Lower lobe of right lung (tissue), 2 donors: Measurements from ENCODE around the gene CHID1. TPM values are rescaled to one million over a fixed set of nuclear protein-coding genes. Genes with fewer than 3 reads are reported as not detected.

ENCODE experiments used
- ATAC-seq, 2 donors: fragments of 200-7000 bp; cut with Tn5 transposase; one replicate each; pipeline ENCODE4 v1.9.1; 2020 to 2022; ENCODE audit warnings: mild to moderate bottlenecking in 2 of 2, moderate library complexity in 2 of 2
- DNase-seq: peaks from one replicate; pipeline ENCODE4 v3.0.0-alpha.2; 2020
- H3K27ac ChIP-seq: fragments of 200-600 bp; one replicate; pipeline ENCODE4 v1.8.0; 2022
- H3K27me3 ChIP-seq: fragments of 200-600 bp; one replicate; pipeline ENCODE4 v1.8.0; 2022; ENCODE audit warnings: low read depth
- H3K36me3 ChIP-seq: fragments of 200-600 bp; one replicate; pipeline ENCODE4 v1.8.0; 2022; ENCODE audit warnings: mild to moderate bottlenecking
- H3K4me1 ChIP-seq: fragments of 200-600 bp; one replicate; pipeline ENCODE4 v1.8.0; 2022
- H3K4me3 ChIP-seq: fragments of 200-600 bp; one replicate; pipeline ENCODE4 v1.8.0; 2022; ENCODE audit warnings: mild to moderate bottlenecking
- H3K9me3 ChIP-seq: fragments of 200-600 bp; one replicate; pipeline ENCODE4 v1.8.0; 2022
- intact Hi-C: fragments of 100-400 bp; cut with DNase I; formaldehyde crosslinking; loops from one replicate; pipeline ENCODE4 v1.11.0; 2022
- total RNA-seq: library from RNA; stranded (reverse); fragmentation: NEBNext Ultra II Directional; extraction: Animal tissue kit (Norgen Biotek cat#: 25700); gene quantifications from one replicate; pipeline ENCODE4 v1.2.1, GENCODE V29; 2021
- TF ChIP-seq, protein P1 (sequence below): fragments of 200-600 bp; IDR thresholded peaks from one replicate; pipeline ENCODE4 v1.8.0; 2022; ENCODE audit warnings: antibody characterized with exemption, mild to moderate bottlenecking
- donor health status: DM: no; HTN: yes; CAD: no; lungs with severe emphysema.

The CHID1 gene
- total RNA-seq, 1 donor from 2014 or later = 65.0 TPM

DNA sequence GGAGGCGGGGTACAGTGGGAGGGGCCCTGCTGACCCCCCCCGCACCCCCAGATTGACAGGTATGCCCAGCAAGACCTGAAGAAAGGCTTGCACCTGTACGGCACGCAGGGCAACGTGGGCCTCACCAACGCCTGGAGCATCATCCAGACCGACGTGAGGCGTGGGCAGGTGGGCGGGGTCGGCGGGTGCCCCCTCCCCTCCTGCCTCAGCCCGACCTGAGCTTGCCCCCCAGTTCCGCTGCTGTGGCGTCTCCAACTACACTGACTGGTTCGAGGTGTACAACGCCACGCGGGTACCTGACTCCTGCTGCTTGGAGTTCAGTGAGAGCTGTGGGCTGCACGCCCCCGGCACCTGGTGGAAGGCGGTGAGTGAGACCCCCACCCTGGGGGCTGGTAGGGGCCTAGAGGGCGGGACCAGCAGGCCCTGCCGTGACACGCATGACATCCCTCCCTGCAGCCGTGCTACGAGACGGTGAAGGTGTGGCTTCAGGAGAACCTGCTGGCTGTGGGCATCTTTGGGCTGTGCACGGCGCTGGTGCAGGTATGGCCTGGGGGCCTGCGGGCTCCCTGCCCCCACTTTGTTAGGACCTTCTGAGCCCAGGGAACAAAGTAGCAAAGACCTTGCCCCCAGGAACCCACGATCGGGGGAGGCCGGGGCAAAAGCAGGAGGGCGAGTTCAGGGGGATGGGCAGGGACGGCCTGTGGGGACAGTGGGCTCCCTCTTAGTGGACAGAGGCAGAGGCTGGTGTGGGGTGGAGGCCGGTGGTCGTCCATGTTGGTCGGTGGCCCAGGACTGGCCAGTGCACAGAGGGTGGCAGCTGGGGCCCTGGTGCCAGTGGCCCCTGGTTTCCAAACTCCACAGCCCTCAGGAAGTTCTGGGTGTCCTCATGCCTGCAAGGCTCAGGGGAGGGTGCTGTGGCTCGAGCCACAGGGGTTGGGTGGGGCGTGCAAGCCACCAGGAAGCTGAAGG lies 44.9 kb downstream of the CHID1 start:
- no peak for DNase-seq
- Histone ChIP-seq H3K36me3 (peaks cover 64% of the 10 kb centered on the region), H3K27ac (no peak overlapping the region), H3K4me3 (no peak overlapping the region), H3K9me3 (no peaks in the 10 kb centered on the region), H3K4me1 (peaks cover 6% of the 10 kb centered on the region), H3K27me3 (no peaks in the 10 kb centered on the region)
- intact Hi-C loops = no loop called here
- TF ChIP-seq, protein P1, sequence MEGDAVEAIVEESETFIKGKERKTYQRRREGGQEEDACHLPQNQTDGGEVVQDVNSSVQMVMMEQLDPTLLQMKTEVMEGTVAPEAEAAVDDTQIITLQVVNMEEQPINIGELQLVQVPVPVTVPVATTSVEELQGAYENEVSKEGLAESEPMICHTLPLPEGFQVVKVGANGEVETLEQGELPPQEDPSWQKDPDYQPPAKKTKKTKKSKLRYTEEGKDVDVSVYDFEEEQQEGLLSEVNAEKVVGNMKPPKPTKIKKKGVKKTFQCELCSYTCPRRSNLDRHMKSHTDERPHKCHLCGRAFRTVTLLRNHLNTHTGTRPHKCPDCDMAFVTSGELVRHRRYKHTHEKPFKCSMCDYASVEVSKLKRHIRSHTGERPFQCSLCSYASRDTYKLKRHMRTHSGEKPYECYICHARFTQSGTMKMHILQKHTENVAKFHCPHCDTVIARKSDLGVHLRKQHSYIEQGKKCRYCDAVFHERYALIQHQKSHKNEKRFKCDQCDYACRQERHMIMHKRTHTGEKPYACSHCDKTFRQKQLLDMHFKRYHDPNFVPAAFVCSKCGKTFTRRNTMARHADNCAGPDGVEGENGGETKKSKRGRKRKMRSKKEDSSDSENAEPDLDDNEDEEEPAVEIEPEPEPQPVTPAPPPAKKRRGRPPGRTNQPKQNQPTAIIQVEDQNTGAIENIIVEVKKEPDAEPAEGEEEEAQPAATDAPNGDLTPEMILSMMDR = no peak
- ATAC-seq = no peak

GRCh38 chr11:864898-865297 lies 45.7 kb downstream of the CHID1 start:
- intact Hi-C loops = no loop called here
- H3K27ac ChIP-seq = no peak overlapping the region
- DNase-seq (no peak), ATAC-seq (no peak)
- H3K4me1 ChIP-seq = peaks cover 11% of the 10 kb centered on the region
- TF ChIP-seq, protein P1 = no peak
- H3K4me3 ChIP-seq = no peak overlapping the region
- H3K9me3 ChIP-seq = no peaks in the 10 kb centered on the region
- H3K27me3 ChIP-seq = no peaks in the 10 kb centered on the region
- peaks cover 64% of the 10 kb centered on the region for H3K36me3 ChIP-seq

DNA sequence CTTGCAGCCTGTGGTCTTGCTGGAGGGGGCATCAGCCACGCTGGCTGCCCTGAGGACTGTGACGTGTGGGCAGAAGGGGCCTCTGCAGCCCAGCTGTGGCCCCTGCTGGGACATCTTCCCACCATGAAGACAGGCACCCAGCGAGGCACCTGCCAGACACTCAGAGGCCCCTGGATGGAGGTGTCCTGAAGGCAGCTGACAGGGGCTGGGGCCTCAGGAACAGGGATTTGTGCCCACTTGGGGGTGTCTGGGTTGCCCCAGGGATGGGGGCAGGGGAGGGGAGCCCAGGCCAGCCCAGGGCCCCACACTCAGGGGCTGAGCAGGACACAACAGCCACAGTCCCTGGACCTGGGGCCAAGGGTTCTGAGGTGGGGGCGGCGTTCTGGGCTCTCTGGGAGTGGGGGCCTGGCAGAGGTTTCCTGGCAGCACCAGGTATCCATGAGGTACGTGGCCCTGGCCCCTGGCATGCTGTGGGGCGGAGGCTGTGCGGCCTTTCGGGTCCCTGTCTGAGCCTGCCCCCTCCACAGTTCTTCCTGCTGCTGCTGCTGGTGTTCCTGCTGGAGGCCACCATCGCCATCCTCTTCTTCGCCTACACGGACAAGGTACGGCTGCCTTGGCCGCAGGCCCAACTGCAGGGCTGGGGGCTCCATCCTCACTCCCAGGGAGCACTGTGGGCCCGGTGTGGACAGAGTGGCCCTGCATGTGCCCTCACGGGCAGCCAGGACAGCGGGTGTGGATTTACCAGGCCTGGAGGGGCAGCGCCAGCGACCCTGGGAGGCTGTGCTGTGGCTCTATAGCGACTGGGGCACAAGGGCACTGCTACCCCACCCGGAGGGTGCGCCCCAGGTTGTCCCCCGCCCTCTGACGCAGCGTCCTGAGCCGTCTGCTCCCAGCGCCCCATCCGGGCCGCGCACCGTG lies 46.4 kb downstream of the CHID1 start:
- no peaks in the 10 kb centered on the region for H3K27me3 ChIP-seq
- intact Hi-C loops = no loop called here
- H3K9me3 ChIP-seq = no peaks in the 10 kb centered on the region
- no peak overlapping the region for H3K4me3 ChIP-seq
- no peak for ATAC-seq
- TF ChIP-seq, protein P1 = no peak
- peaks cover 16% of the 10 kb centered on the region for H3K4me1 ChIP-seq
- DNase-seq = no peak
- no peak overlapping the region for H3K27ac ChIP-seq
- peaks cover 57% of the 10 kb centered on the region for H3K36me3 ChIP-seq

DNA sequence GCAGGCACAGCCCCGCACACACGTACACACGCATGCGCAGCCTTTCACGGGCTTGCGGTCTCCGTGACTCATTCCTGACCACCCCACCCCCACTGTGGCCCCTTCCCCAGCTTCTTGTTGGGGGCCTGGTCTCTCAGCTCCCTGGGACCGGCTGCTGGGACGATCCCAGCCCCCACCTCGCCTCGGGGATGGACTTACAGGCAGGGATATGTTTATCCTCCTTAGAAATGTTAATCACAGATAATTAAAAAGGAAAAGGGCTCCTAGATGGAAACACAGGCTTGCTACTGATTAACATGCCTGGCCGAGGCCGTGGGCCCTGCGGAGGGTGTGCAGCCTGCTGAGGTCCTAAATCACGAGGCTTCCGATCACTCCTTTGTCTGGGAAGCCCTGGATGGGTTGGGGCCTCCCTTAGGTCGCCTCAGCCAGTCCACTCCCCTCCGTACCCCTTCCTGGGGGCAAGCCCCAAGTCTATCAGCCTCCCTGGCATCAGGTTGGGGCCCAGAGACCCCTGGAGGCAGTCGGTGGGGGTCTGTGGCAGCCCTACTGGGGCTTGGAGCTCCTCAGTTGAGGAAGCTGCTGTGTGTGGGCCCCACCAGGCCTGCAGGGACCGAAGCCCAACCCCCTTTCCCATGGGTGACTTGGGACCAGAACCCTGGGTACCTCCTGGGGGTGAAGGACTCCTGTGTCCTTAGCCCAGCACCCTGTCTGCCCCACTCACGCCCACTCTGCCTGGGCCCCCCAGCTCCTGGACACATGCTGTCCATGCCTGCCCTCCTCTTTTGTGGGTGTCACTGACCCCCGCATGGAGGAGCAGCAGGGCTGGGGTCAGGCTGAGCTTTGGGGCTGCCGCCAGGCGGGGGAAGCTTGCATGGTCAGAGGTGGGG lies 47.3 kb downstream of the CHID1 start:
- DNase-seq = no peak
- H3K27ac ChIP-seq = no peak overlapping the region

More for the DNA sequence above, 47.3 kb downstream of the CHID1 start:
- no peaks in the 10 kb centered on the region for H3K27me3 ChIP-seq
- H3K9me3 ChIP-seq = no peaks in the 10 kb centered on the region
- no peak overlapping the region for H3K4me3 ChIP-seq
- intact Hi-C loops = no loop called here
- no peak for ATAC-seq
- TF ChIP-seq, protein P1 = no peak
- peaks cover 16% of the 10 kb centered on the region for H3K4me1 ChIP-seq
- H3K36me3 ChIP-seq = peaks cover 53% of the 10 kb centered on the region
